ENCODE data around the gene KRTAP10-11.
"Not testable (repeated sequence)": the region's sequence is repeated elsewhere in the genome, so short reads cannot be mapped to it uniquely, and the experiment has no call there.

Gene KRTAP10-11

GRCh38 chr21:44636209-44637017, 9.8 kb upstream of the KRTAP10-11 start:
- no peak for TF ChIP-seq SNAI2 (CRISPR knock-in tag; IDR thresholded peaks at IDR 0.05)
- TF ChIP-seq PATZ1 (CRISPR knock-in tag; IDR thresholded peaks at IDR 0.05; ENCODE audit: borderline replicate concordance): no peak
- ATAC-seq: no peak

GRCh38 chr21:44637018-44637850, 9.0 kb upstream of the KRTAP10-11 start, which contains the start of gene KRTAP10-10:
TSS of gene KRTAP10-10 (plus strand) at chr21:44637356. CDS start at chr21:44637418, 62 bp downstream.
- TF ChIP-seq PATZ1 (CRISPR knock-in tag; IDR thresholded peaks at IDR 0.05; ENCODE audit: borderline replicate concordance) (no peak), SNAI2 (CRISPR knock-in tag; IDR thresholded peaks at IDR 0.05) (no peak), TSHZ2 (CRISPR knock-in tag; IDR thresholded peaks at IDR 0.05) (no peak), ISL1 (CRISPR knock-in tag; IDR thresholded peaks at IDR 0.05) (no peak), ESRRG (CRISPR knock-in tag; IDR thresholded peaks at IDR 0.05) (no peak), ZC3H10 (CRISPR knock-in tag; IDR thresholded peaks at IDR 0.05) (no peak), RARB (CRISPR knock-in tag; IDR thresholded peaks at IDR 0.05) (no peak), ZNF8 (CRISPR knock-in tag; IDR thresholded peaks at IDR 0.05) (no peak), ARNTL (CRISPR knock-in tag; IDR thresholded peaks at IDR 0.05; ENCODE audit: borderline replicate concordance, low read depth) (no peak), TOX (CRISPR knock-in tag; IDR thresholded peaks at IDR 0.05; ENCODE audit: borderline replicate concordance) (no peak), OSR1 (CRISPR knock-in tag; IDR thresholded peaks at IDR 0.05) (no peak), ZNF70 (CRISPR knock-in tag; IDR thresholded peaks at IDR 0.05) (no peak), POU6F1 (CRISPR knock-in tag; IDR thresholded peaks at IDR 0.05; ENCODE audit: borderline replicate concordance, low read depth) (no peak), CREB5 (CRISPR knock-in tag; IDR thresholded peaks at IDR 0.05; ENCODE audit: low read depth) (no peak), CSRNP3 (CRISPR knock-in tag; IDR thresholded peaks at IDR 0.05) (no peak), ZFP3 (CRISPR knock-in tag; IDR thresholded peaks at IDR 0.05) (no peak), ZNF565 (CRISPR knock-in tag; conservative IDR thresholded peaks at IDR 0.05; ENCODE audit: low read depth) (no peak), BACH2 (CRISPR knock-in tag; IDR thresholded peaks at IDR 0.05; ENCODE audit: borderline replicate concordance) (no peak), CSDC2 (CRISPR knock-in tag; IDR thresholded peaks at IDR 0.05) (no peak), ZFP30 (CRISPR knock-in tag; IDR thresholded peaks at IDR 0.05) (no peak)
- no peak for ATAC-seq

- ATAC-seq: not testable (repeated sequence)
These were observed 8.3 kb upstream of the KRTAP10-11 start for GRCh38 chr21:44637851-44638348.

GRCh38 chr21:44638506-44639330, 7.5 kb upstream of the KRTAP10-11 start:
- ATAC-seq: not testable (repeated sequence)

Data from SK-N-SH treated with all-trans-retinoic acid at 6 μM for 48 hours (cell line).